Superior temporal gyrus (tissue), 1 donor: Measurements from ENCODE around the gene KRTAP20-2.

ENCODE experiments used
- DNase-seq: peaks from one replicate; pipeline ENCODE4 v3.0.0-alpha.2; 2016; ENCODE audit errors: extremely low spot score

KRTAP20-2 gene

GRCh38 chr21:30634906-30635305 lies at the start of gene KRTAP20-2:
KRTAP20-2 (plus strand) TSS chr21:30635206; CDS start chr21:30635264, 58 bp downstream.
- DNase-seq: no peak

- DNase-seq: no peak
These were observed 44.7 kb upstream of the KRTAP20-2 start, which contains the start of gene KRTAP22-2 for GRCh38 chr21:30590297-30590696. KRTAP22-2 (minus strand) TSS chr21:30590397.

GRCh38 chr21:30592140-30592539 lies 42.9 kb upstream of the KRTAP20-2 start, which contains the start of gene KRTAP6-3:
KRTAP6-3 (plus strand) TSS chr21:30592440; CDS start chr21:30592446, 6 bp downstream.
- no peak for DNase-seq

- no peak for DNase-seq
These were observed 36.2 kb upstream of the KRTAP20-2 start, which contains the start of gene KRTAP6-2 for GRCh38 chr21:30598802-30599201. KRTAP6-2 (minus strand) TSS chr21:30598902; CDS start chr21:30598874, 28 bp downstream.

GRCh38 chr21:30600787-30601186 lies 34.2 kb upstream of the KRTAP20-2 start, which contains the start of gene KRTAP22-1:
KRTAP22-1 (plus strand) TSS chr21:30601087.
- no peak for DNase-seq

GRCh38 chr21:30605968-30606367 lies 29.0 kb upstream of the KRTAP20-2 start:
- no peak for DNase-seq

GRCh38 chr21:30612132-30612531 lies 22.9 kb upstream of the KRTAP20-2 start:
- no peak for DNase-seq

GRCh38 chr21:30613836-30614235 lies 21.2 kb upstream of the KRTAP20-2 start, which contains the start of gene KRTAP6-1:
KRTAP6-1 (minus strand) TSS chr21:30613930; CDS start chr21:30613904, 26 bp downstream.
- no peak for DNase-seq

GRCh38 chr21:30615199-30615598 lies 19.8 kb upstream of the KRTAP20-2 start:
- DNase-seq: no peak

GRCh38 chr21:30616125-30616524 lies 18.9 kb upstream of the KRTAP20-2 start, which contains the start of gene KRTAP20-1:
KRTAP20-1 (plus strand) TSS chr21:30616425; CDS start chr21:30616455, 30 bp downstream.
- no peak for DNase-seq

- DNase-seq: no peak
These were observed 14.9 kb upstream of the KRTAP20-2 start for GRCh38 chr21:30620080-30620479.

- DNase-seq: no peak
These were observed 14.5 kb upstream of the KRTAP20-2 start, which contains the start of gene KRTAP20-4 for GRCh38 chr21:30620522-30620921. KRTAP20-4 (plus strand) TSS chr21:30620627.

- DNase-seq: no peak
These were observed 11.6 kb upstream of the KRTAP20-2 start for GRCh38 chr21:30623362-30623761.

GRCh38 chr21:30625449-30626165 lies 9.4 kb upstream of the KRTAP20-2 start:
- DNase-seq: no peak

- DNase-seq: no peak
These were observed 6.9 kb upstream of the KRTAP20-2 start for GRCh38 chr21:30628109-30628508.

GRCh38 chr21:30629200-30629599 lies 5.8 kb upstream of the KRTAP20-2 start:
- no peak for DNase-seq

GRCh38 chr21:30638686-30639085 lies 3.7 kb downstream of the KRTAP20-2 start:
- no peak for DNase-seq

- no peak for DNase-seq
These were observed 7.6 kb downstream of the KRTAP20-2 start, which contains the start of gene KRTAP20-3 for GRCh38 chr21:30642564-30642963. KRTAP20-3 (plus strand) TSS chr21:30642864.

- no peak for DNase-seq
These were observed 12.0 kb downstream of the KRTAP20-2 start for GRCh38 chr21:30646904-30647414.

- no peak for DNase-seq
These were observed 17.9 kb downstream of the KRTAP20-2 start for GRCh38 chr21:30652891-30653290.

GRCh38 chr21:30668776-30669175 lies 33.8 kb downstream of the KRTAP20-2 start:
- no peak for DNase-seq

GRCh38 chr21:30672985-30673650 lies 38.1 kb downstream of the KRTAP20-2 start:
- DNase-seq: no peak
